Cerebellar nuclear complex (tissue), 1 donor: ENCODE measurements around the gene COLQ.
"Not testable (repeated sequence)": the region's sequence is repeated elsewhere in the genome, so short reads cannot be mapped to it uniquely, and the experiment has no call there.

ENCODE experiments used
- DNase-seq, 2 experiments: peaks; one replicate each; lab custom pipeline; 2025; lab: John Stamatoyannopoulos, UW

COLQ gene

GRCh38 chr3:15521573-15521965 is at the start of gene COLQ:
Gene COLQ (minus strand): TSS chr3:15521706. CDS start chr3:15521625, 81 bp downstream.
- DNase-seq: no peak

- DNase-seq: no peak
These were observed 41.7 kb upstream of the COLQ start for GRCh38 chr3:15563190-15563589.

GRCh38 chr3:15562560-15562959 is 41.1 kb upstream of the COLQ start:
- DNase-seq: no peak

GRCh38 chr3:15558581-15558980 is 37.1 kb upstream of the COLQ start:
- no peak for DNase-seq

GRCh38 chr3:15557511-15557946 is 36.0 kb upstream of the COLQ start:
- DNase-seq: no peak

GRCh38 chr3:15556512-15556911 is 35.0 kb upstream of the COLQ start:
- no peak for DNase-seq

GRCh38 chr3:15553749-15554148 is 32.2 kb upstream of the COLQ start:
- no peak for DNase-seq

GRCh38 chr3:15551902-15552301 is 30.4 kb upstream of the COLQ start:
- no peak for DNase-seq

GRCh38 chr3:15549846-15550245 is 28.3 kb upstream of the COLQ start:
- DNase-seq: no peak

GRCh38 chr3:15542614-15543013 is 21.1 kb upstream of the COLQ start:
- no peak for DNase-seq

GRCh38 chr3:15541371-15541770 is 19.9 kb upstream of the COLQ start:
- DNase-seq: no peak

GRCh38 chr3:15539066-15539465 is 17.6 kb upstream of the COLQ start:
- DNase-seq: no peak

- no peak for DNase-seq
These were observed 16.8 kb upstream of the COLQ start for GRCh38 chr3:15538345-15538744.

- no peak for DNase-seq
These were observed 15.3 kb upstream of the COLQ start for GRCh38 chr3:15536856-15537255.

GRCh38 chr3:15535732-15536131 is 14.2 kb upstream of the COLQ start:
- no peak for DNase-seq

GRCh38 chr3:15532614-15533013 is 11.1 kb upstream of the COLQ start:
- not testable (repeated sequence) for DNase-seq

- DNase-seq: no peak
These were observed 9.8 kb upstream of the COLQ start for GRCh38 chr3:15531346-15531745.

- no peak for DNase-seq
These were observed 7.5 kb upstream of the COLQ start for GRCh38 chr3:15528854-15529537.

GRCh38 chr3:15527031-15527459 is 5.5 kb upstream of the COLQ start:
- DNase-seq: no peak

GRCh38 chr3:15525790-15526189 is 4.3 kb upstream of the COLQ start:
- DNase-seq: no peak

- DNase-seq: no peak
These were observed 2.3 kb upstream of the COLQ start for GRCh38 chr3:15523660-15524417.

GRCh38 chr3:15522016-15522415 is 510 bp upstream of the COLQ start:
- no peak for DNase-seq

- DNase-seq: no peak
These were observed 518 bp downstream of the COLQ start for GRCh38 chr3:15520804-15521572.
